ENCODE data around the gene EVI2A. TPM values are rescaled to one million over a fixed set of nuclear protein-coding genes. Genes with fewer than 3 reads are reported as not detected.

The EVI2A gene
- polyA plus RNA-seq, 3 donors: 121 to 138 (median 125) TPM

- Mint-ChIP-seq H3K4me1 (no peaks in the 10 kb centered on the region), H3K27ac (no peak overlapping the region)
These were observed 40.4 kb downstream of the EVI2A start for GRCh38 chr17:31281061-31281460.

GRCh38 chr17:31279401-31279800 is 42.0 kb downstream of the EVI2A start:
- no peak for TF ChIP-seq CTCF (IDR thresholded peaks at IDR 0.05)
- intact Hi-C loops (cut with micrococcal nuclease): loop anchor here in 1 of 2 donors (10.0 kb wide), 1 partner anchor 45 kb away; the partner anchor contains the start of gene EVI2A

More at GRCh38 chr17:31281061-31281460, 40.4 kb downstream of the EVI2A start:
- no peak overlapping the region for H3K27ac ChIP-seq (ENCODE audit: low read depth in 1 of 2, low read length in 2 of 2)
- no peaks in the 10 kb centered on the region for H3K36me3 ChIP-seq (replicated peaks in 1 of 2; ENCODE audit: control insufficient read depth in 1 of 2, insufficient read depth in 2 of 2, low read length in 2 of 2)
- no peak overlapping the region for H2AFZ ChIP-seq (ENCODE audit: insufficient read depth, low read depth, low read length, poor library complexity, severe bottlenecking)
- Mint-ChIP-seq H3K4me3 (no peak overlapping the region), H3K9me3 (peaks cover 0 to 2% (median 0%) of the 10 kb centered on the region in 7 donors), H3K27me3 (ENCODE audit: low read depth in 3 of 3) (no peaks in the 10 kb centered on the region), H3K36me3 (peaks cover 30 to 34% of the 10 kb centered on the region in 2 donors)
- intact Hi-C loops (cut with micrococcal nuclease): no loop called here
- no peaks in the 10 kb centered on the region for H3K27me3 ChIP-seq (ENCODE audit: control insufficient read depth in 2 of 2, insufficient read depth in 2 of 2, low read length in 2 of 2)
- no peak for TF ChIP-seq CTCF (IDR thresholded peaks at IDR 0.05)
- no peaks in the 10 kb centered on the region for H4K20me1 ChIP-seq (ENCODE audit: insufficient read depth, low read length)
- H3K4me2 ChIP-seq (replicated peaks; ENCODE audit: extremely low read depth, low read length, poor library complexity, severe bottlenecking): no peak overlapping the region
- H3K79me2 ChIP-seq (ENCODE audit: insufficient read depth, low read length): no peaks in the 10 kb centered on the region
- no CpG with 5 or more reads among the region's 2 CpGs for WGBS (ENCODE audit: insufficient coverage)
- no peaks in the 10 kb centered on the region for H3K9me3 ChIP-seq (replicated peaks in 1 of 2; ENCODE audit: control insufficient read depth in 1 of 2, insufficient read depth in 1 of 2, low read length in 2 of 2)
- H3K4me3 ChIP-seq (replicated peaks in 1 of 3; ENCODE audit: low read depth in 2 of 3, low read length in 3 of 3): no peak overlapping the region
- H3K4me1 ChIP-seq (ENCODE audit: control insufficient read depth in 1 of 2, insufficient read depth in 2 of 2, low read length in 2 of 2): peaks cover 0 to under 1% of the 10 kb centered on the region in 2 donors
- no peak overlapping the region for H3K9ac ChIP-seq (ENCODE audit: insufficient read depth, low read length, poor library complexity, severe bottlenecking)
- DNase-seq: no peak

More at GRCh38 chr17:31279401-31279800, 42.0 kb downstream of the EVI2A start:
- no peak for DNase-seq
- no peaks in the 10 kb centered on the region for H3K27me3 Mint-ChIP-seq (ENCODE audit: low read depth in 3 of 3)
- Histone ChIP-seq H3K9me3 (replicated peaks in 1 of 2; ENCODE audit: control insufficient read depth in 1 of 2, insufficient read depth in 1 of 2, low read length in 2 of 2) (no peaks in the 10 kb centered on the region), H2AFZ (ENCODE audit: insufficient read depth, low read depth, low read length, poor library complexity, severe bottlenecking) (no peak overlapping the region), H3K79me2 (ENCODE audit: insufficient read depth, low read length) (peaks cover 5% of the 10 kb centered on the region), H3K27me3 (ENCODE audit: control insufficient read depth in 2 of 2, insufficient read depth in 2 of 2, low read length in 2 of 2) (no peaks in the 10 kb centered on the region), H3K36me3 (replicated peaks in 1 of 2; ENCODE audit: control insufficient read depth in 1 of 2, insufficient read depth in 2 of 2, low read length in 2 of 2) (no peaks in the 10 kb centered on the region), H3K4me3 (replicated peaks in 1 of 3; ENCODE audit: low read depth in 2 of 3, low read length in 3 of 3) (no peak overlapping the region), H4K20me1 (ENCODE audit: insufficient read depth, low read length) (no peaks in the 10 kb centered on the region), H3K9ac (ENCODE audit: insufficient read depth, low read length, poor library complexity, severe bottlenecking) (no peak overlapping the region), H3K27ac (ENCODE audit: low read depth in 1 of 2, low read length in 2 of 2) (no peak overlapping the region), H3K4me1 (ENCODE audit: control insufficient read depth in 1 of 2, insufficient read depth in 2 of 2, low read length in 2 of 2) (peaks cover 11 to 17% of the 10 kb centered on the region in 2 donors), H3K4me2 (replicated peaks; ENCODE audit: extremely low read depth, low read length, poor library complexity, severe bottlenecking) (no peak overlapping the region)
- H3K27ac Mint-ChIP-seq: no peak overlapping the region
- H3K4me3 Mint-ChIP-seq: no peak overlapping the region
- H3K4me1 Mint-ChIP-seq: peaks cover 13% of the 10 kb centered on the region
- peaks cover 0 to 2% (median 0%) of the 10 kb centered on the region in 7 donors for H3K9me3 Mint-ChIP-seq
- 100% methylated on average over 1 of the region's 2 CpGs for WGBS (ENCODE audit: insufficient coverage)
- peaks cover 30 to 34% of the 10 kb centered on the region in 2 donors for H3K36me3 Mint-ChIP-seq

Data from CD14-positive monocyte (primary cell).